Rectal smooth muscle tissue (tissue), 1 donor: ENCODE data around the gene WWOX.

ENCODE experiments used
- H3K27ac ChIP-seq: one replicate; pipeline ENCODE4 v1.7.0; 2013; ENCODE audit warnings: low read depth, low read length, inconsistent platforms
- H3K27me3 ChIP-seq: one replicate; pipeline ENCODE4 v1.7.0; 2013; ENCODE audit warnings: low read length; ENCODE audit not compliant: control insufficient read depth, insufficient read depth
- H3K36me3 ChIP-seq: one replicate; pipeline ENCODE4 v1.7.0; 2013; ENCODE audit warnings: low read length; ENCODE audit not compliant: control insufficient read depth, insufficient read depth
- H3K4me1 ChIP-seq: one replicate; pipeline ENCODE4 v1.7.0; 2013; ENCODE audit warnings: low read length; ENCODE audit not compliant: control insufficient read depth, insufficient read depth
- H3K4me3 ChIP-seq: one replicate; pipeline ENCODE4 v1.7.0; 2013; ENCODE audit warnings: low read length
- H3K9ac ChIP-seq: one replicate; pipeline ENCODE4 v1.7.0; 2013; ENCODE audit warnings: low read length

The WWOX gene

GRCh38 chr16:78211020-78211599, 111.7 kb downstream of the WWOX start:
- H3K27ac ChIP-seq, result no peak overlapping the region
- no peak overlapping the region for H3K4me3 ChIP-seq
- H3K27me3 ChIP-seq, result no peaks in the 10 kb centered on the region
- H3K9ac ChIP-seq, result no peak overlapping the region
- H3K36me3 ChIP-seq, result no peaks in the 10 kb centered on the region
- H3K4me1 ChIP-seq, result no peaks in the 10 kb centered on the region

GRCh38 chr16:78211946-78212345, 112.5 kb downstream of the WWOX start:
- no peaks in the 10 kb centered on the region for H3K4me1 ChIP-seq
- no peaks in the 10 kb centered on the region for H3K27me3 ChIP-seq
- no peak overlapping the region for H3K9ac ChIP-seq
- no peak overlapping the region for H3K27ac ChIP-seq
- no peaks in the 10 kb centered on the region for H3K36me3 ChIP-seq
- no peak overlapping the region for H3K4me3 ChIP-seq

- H3K9ac ChIP-seq, result no peak overlapping the region
- H3K4me3 ChIP-seq, result no peak overlapping the region
- H3K27ac ChIP-seq, result no peak overlapping the region
- no peaks in the 10 kb centered on the region for H3K4me1 ChIP-seq
- no peaks in the 10 kb centered on the region for H3K27me3 ChIP-seq
- H3K36me3 ChIP-seq, result no peaks in the 10 kb centered on the region
Observed at GRCh38 chr16:78212674-78213073, 113.2 kb downstream of the WWOX start.

GRCh38 chr16:78213751-78214150, 114.3 kb downstream of the WWOX start:
- no peak overlapping the region for H3K27ac ChIP-seq
- H3K4me1 ChIP-seq, result no peaks in the 10 kb centered on the region
- no peaks in the 10 kb centered on the region for H3K36me3 ChIP-seq
- no peak overlapping the region for H3K4me3 ChIP-seq
- no peak overlapping the region for H3K9ac ChIP-seq
- no peaks in the 10 kb centered on the region for H3K27me3 ChIP-seq

- no peak overlapping the region for H3K27ac ChIP-seq
Observed at GRCh38 chr16:78215222-78215621, 115.8 kb downstream of the WWOX start.

GRCh38 chr16:78216166-78216745, 116.8 kb downstream of the WWOX start:
- H3K4me3 ChIP-seq, result no peak overlapping the region
- no peak overlapping the region for H3K27ac ChIP-seq
- H3K36me3 ChIP-seq, result no peaks in the 10 kb centered on the region
- no peak overlapping the region for H3K9ac ChIP-seq
- H3K27me3 ChIP-seq, result no peaks in the 10 kb centered on the region
- H3K4me1 ChIP-seq, result no peaks in the 10 kb centered on the region

More at GRCh38 chr16:78215222-78215621, 115.8 kb downstream of the WWOX start:
- Histone ChIP-seq H3K36me3 (no peaks in the 10 kb centered on the region), H3K27me3 (no peaks in the 10 kb centered on the region), H3K4me3 (no peak overlapping the region), H3K9ac (no peak overlapping the region), H3K4me1 (no peaks in the 10 kb centered on the region)

GRCh38 chr16:78217276-78217675, 117.8 kb downstream of the WWOX start:
- H3K27me3 ChIP-seq, result no peaks in the 10 kb centered on the region
- no peaks in the 10 kb centered on the region for H3K36me3 ChIP-seq
- H3K9ac ChIP-seq, result no peak overlapping the region
- H3K4me1 ChIP-seq, result no peaks in the 10 kb centered on the region
- H3K4me3 ChIP-seq, result no peak overlapping the region
- H3K27ac ChIP-seq, result no peak overlapping the region

- no peaks in the 10 kb centered on the region for H3K36me3 ChIP-seq
- no peak overlapping the region for H3K4me3 ChIP-seq
- H3K9ac ChIP-seq, result no peak overlapping the region
- no peak overlapping the region for H3K27ac ChIP-seq
- H3K4me1 ChIP-seq, result no peaks in the 10 kb centered on the region
- H3K27me3 ChIP-seq, result no peaks in the 10 kb centered on the region
Observed at GRCh38 chr16:78218279-78218678, 118.8 kb downstream of the WWOX start.

- H3K4me1 ChIP-seq, result no peaks in the 10 kb centered on the region
- H3K4me3 ChIP-seq, result no peak overlapping the region
- H3K9ac ChIP-seq, result no peak overlapping the region
- no peaks in the 10 kb centered on the region for H3K27me3 ChIP-seq
- H3K27ac ChIP-seq, result no peak overlapping the region
- H3K36me3 ChIP-seq, result no peaks in the 10 kb centered on the region
Observed at GRCh38 chr16:78218856-78219651, 119.6 kb downstream of the WWOX start.

GRCh38 chr16:78220571-78220970, 121.1 kb downstream of the WWOX start:
- H3K27me3 ChIP-seq, result no peaks in the 10 kb centered on the region
- no peak overlapping the region for H3K9ac ChIP-seq
- no peaks in the 10 kb centered on the region for H3K36me3 ChIP-seq
- H3K4me1 ChIP-seq, result no peaks in the 10 kb centered on the region
- H3K27ac ChIP-seq, result no peak overlapping the region
- no peak overlapping the region for H3K4me3 ChIP-seq

GRCh38 chr16:78221892-78222291, 122.4 kb downstream of the WWOX start:
- Histone ChIP-seq H3K27me3 (no peaks in the 10 kb centered on the region), H3K27ac (no peak overlapping the region), H3K4me3 (no peak overlapping the region), H3K4me1 (no peaks in the 10 kb centered on the region), H3K36me3 (no peaks in the 10 kb centered on the region), H3K9ac (no peak overlapping the region)

GRCh38 chr16:78224342-78224741, 124.9 kb downstream of the WWOX start:
- H3K27ac ChIP-seq, result no peak overlapping the region
- no peaks in the 10 kb centered on the region for H3K4me1 ChIP-seq
- no peak overlapping the region for H3K4me3 ChIP-seq
- H3K9ac ChIP-seq, result no peak overlapping the region
- no peaks in the 10 kb centered on the region for H3K36me3 ChIP-seq
- H3K27me3 ChIP-seq, result no peaks in the 10 kb centered on the region

- Histone ChIP-seq H3K9ac (no peak overlapping the region), H3K27me3 (no peaks in the 10 kb centered on the region), H3K4me3 (no peak overlapping the region), H3K36me3 (no peaks in the 10 kb centered on the region), H3K4me1 (peaks cover 3% of the 10 kb centered on the region), H3K27ac (no peak overlapping the region)
Observed at GRCh38 chr16:78225919-78226318, 126.5 kb downstream of the WWOX start.
